GM12865 (cell line): ENCODE data around the gene PLA2G15.

ENCODE experiments used
- DNase-seq: peaks from one replicate; pipeline ENCODE4 v3.0.0; 2010; ENCODE audit warnings: low read depth
- H3K4me3 ChIP-seq: 2 replicates; pipeline ENCODE4 v1.5.1; 2011; ENCODE audit warnings: mild to moderate bottlenecking, low read depth, low read length, control low read depth
- TF ChIP-seq, protein P1 (sequence below): IDR thresholded peaks from 2 replicates; pipeline ENCODE4 v1.5.1; 2011; ENCODE audit warnings: low read length, control low read depth, low read depth, inconsistent platforms; ENCODE audit not compliant: insufficient read depth; ENCODE audit errors: missing control alignments

Gene PLA2G15

DNA sequence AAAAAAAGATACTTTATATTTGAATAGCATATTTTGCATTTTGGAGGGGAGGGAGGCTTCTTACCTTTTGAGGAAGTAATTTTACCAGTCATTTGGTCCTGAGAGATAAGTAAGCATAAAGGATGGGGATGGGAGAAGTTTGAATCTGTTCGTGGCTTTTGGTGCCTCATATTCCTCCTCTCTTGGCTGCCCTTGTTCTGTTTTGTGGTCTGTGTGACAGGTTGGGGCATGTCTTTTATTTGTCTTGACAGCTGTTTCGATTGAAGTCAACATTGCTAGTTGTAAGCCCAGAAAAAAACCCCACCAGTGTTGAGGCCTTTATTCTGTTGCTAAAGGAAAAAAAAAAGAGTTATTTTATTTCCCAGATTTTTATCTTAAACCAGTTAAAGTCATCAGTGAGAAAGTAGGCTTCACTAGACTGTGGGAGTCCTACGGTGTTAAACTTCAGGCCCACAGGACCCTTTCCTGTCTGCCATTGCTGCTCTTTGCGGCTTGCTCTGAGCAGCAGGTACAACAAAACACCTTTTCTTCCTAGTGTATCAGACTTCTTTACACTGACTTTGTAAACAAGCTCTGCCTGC is 30.5 kb downstream of the PLA2G15 start:
- TF ChIP-seq, protein P1, sequence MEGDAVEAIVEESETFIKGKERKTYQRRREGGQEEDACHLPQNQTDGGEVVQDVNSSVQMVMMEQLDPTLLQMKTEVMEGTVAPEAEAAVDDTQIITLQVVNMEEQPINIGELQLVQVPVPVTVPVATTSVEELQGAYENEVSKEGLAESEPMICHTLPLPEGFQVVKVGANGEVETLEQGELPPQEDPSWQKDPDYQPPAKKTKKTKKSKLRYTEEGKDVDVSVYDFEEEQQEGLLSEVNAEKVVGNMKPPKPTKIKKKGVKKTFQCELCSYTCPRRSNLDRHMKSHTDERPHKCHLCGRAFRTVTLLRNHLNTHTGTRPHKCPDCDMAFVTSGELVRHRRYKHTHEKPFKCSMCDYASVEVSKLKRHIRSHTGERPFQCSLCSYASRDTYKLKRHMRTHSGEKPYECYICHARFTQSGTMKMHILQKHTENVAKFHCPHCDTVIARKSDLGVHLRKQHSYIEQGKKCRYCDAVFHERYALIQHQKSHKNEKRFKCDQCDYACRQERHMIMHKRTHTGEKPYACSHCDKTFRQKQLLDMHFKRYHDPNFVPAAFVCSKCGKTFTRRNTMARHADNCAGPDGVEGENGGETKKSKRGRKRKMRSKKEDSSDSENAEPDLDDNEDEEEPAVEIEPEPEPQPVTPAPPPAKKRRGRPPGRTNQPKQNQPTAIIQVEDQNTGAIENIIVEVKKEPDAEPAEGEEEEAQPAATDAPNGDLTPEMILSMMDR, result no peak
- DNase-seq, result peak; percentile 85

DNA sequence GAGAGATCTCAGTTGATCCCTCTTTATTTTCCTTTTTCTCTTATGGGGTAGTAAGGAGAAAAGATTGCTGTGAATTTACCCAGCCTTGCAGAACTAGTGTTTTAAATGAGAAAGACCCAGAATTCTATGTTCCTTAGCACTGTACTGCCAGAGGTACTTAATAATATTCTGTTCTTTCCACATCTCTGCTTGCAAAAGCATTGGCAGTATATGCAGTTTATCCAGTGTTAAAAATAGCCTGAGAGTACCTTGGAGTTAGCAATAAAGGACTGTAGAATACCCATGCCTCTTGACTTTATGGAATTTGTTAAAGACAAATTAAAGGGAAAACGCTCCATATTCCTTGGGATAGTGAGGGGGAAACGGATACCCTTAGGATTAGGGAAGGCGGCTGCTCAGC is 31.1 kb downstream of the PLA2G15 start:
- H3K4me3 ChIP-seq, result peak overlapping the region; percentile 7; the same call in 1 of the 2 replicates
- TF ChIP-seq, protein P1, result no peak
- DNase-seq, result no peak

More for the DNA sequence above, 30.5 kb downstream of the PLA2G15 start:
- H3K4me3 ChIP-seq, result peak overlapping the region; percentile 31; the same call in 1 of the 2 replicates

DNA sequence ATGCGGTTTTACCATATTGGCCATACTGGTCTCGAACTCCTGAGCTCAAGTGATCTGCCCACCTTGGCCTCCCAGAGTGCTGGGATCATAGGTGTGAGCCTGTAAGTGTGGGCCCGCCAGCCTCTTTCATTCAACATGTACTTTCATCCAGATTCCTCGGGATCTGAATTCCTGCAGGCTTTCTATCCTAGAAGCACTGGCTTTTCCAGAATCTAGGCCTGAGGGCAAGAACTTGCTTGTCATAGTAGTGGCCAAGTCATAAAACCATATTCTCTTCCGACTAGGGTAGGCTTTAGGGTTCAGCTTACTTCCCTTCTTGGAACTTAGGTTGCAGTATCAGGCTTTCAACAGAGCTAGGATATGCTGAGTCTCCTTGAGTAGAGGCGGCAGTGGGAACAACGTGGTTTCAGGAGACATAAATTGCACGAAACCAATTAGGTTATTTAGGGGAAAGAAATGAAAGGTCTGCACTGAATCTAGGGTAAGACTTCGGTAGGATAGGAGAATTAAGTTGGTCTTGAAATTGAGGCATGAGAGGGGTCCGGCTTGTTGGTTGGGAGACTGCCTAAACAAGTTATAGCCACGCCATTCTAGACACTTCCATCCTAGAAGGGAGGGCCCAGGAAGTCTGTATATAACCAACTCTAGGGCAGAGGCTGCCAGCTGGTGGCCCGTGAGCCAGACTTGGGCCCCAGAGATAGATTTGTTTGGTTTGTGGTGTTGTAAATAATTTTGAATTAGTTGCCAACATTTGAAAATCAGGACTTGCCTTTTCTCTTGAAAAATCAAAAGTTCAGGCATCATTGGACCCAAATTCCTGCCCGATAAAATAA is 34.8 kb downstream of the PLA2G15 start:
- DNase-seq, result no peak
- TF ChIP-seq, protein P1, result no peak
- no peak overlapping the region for H3K4me3 ChIP-seq

DNA sequence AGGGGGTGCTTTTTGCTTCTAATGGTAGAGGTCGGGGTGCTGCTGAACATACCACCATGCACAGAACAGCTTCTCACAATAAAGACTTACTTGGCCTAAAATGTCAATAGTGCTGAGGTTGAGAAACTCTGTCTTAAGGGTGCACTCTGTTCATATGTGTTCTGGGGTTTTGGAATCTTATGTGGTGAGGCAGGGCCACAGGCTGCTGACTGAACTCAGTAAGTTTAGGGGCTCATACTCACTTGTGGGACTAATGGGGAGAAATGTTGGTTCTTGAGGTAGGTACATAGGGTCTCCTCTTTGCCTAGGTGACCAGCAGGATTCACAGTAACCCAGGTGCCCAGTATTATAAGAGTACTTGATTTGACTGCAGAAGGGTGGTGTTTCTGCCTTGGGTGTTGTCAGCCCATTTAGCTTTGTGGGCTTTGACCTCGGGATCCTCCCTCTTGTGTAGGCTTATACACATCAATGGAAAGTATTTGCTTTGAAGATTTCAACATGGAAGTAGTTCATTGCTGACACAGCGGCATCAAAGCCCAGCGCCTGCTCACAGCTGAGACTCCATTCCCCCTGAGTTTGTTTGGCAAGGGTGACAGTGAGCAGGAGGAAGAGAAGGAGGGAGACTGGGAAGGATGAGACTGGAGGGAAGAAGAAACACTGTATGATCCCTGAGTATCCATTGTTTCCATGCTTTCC is 36.3 kb downstream of the PLA2G15 start:
- TF ChIP-seq, protein P1, result no peak
- no peak for DNase-seq
- no peak overlapping the region for H3K4me3 ChIP-seq

DNA sequence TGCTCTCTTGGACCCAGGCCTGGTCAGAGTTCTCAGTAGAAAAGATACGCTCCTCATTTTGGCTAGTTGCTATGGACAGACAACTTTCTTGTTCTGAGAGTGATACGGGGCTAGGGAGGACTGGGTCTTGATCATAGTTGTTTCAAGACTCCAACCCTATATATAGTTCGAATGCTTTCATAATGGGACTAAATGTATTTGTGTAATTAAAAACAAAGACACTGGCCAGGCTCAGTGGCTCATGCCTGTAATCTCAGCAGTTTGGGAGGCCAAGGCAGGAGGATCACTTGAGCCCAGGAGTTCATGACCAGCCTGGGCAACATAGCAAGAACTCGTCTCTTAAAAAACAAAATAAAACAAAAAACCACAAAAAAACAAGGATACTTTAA is 36.9 kb downstream of the PLA2G15 start:
- TF ChIP-seq, protein P1, result no peak
- no peak for DNase-seq
- H3K4me3 ChIP-seq, result no peak overlapping the region

DNA sequence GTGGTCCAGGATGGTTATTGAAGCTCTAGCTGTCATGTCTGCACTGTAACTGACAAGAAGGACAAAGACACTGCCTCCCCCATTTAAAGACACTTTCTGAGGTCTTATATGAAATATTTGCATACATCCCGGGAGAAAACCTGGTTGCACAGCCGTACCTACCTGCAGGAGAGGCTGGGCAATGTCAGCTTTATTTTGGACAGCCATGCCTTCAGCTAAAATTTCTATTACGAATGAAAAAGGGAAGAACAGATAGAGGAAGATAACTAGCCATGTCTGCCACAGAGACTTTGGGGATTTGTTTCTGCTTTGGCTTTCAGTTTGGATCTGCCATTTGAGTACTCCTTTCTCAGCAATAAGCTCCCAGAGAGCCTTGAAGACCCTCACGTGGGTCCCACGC is 38.2 kb downstream of the PLA2G15 start:
- TF ChIP-seq, protein P1, result no peak
- H3K4me3 ChIP-seq, result peak overlapping the region; percentile 22
- DNase-seq, result no peak
